ENCODE results near the gene CHST13.

CHST13 gene

GRCh38 chr3:126518779-126519177 lies 5.2 kb upstream of the CHST13 start:
- H3K4me3 ChIP-seq (ENCODE audit: low read length): no peak overlapping the region
- H3K27me3 ChIP-seq (ENCODE audit: insufficient read depth, low read length): peaks cover 15% of the 10 kb centered on the region
- no peak overlapping the region for H3K27ac ChIP-seq (ENCODE audit: low read depth, low read length)
- no peaks in the 10 kb centered on the region for H3K4me1 ChIP-seq (ENCODE audit: insufficient read depth, low read length)
- no peaks in the 10 kb centered on the region for H3K9me3 ChIP-seq (ENCODE audit: insufficient read depth, low read depth, low read length)
- H3K36me3 ChIP-seq (ENCODE audit: insufficient read depth, low read length): no peaks in the 10 kb centered on the region
- no peak overlapping the region for H3K9ac ChIP-seq (ENCODE audit: low read depth, low read length)
- WGBS: 68% methylated on average over 4 of the region's 4 CpGs

GRCh38 chr3:126519506-126520455 lies 4.2 kb upstream of the CHST13 start:
- WGBS: 95% methylated on average over 10 of the region's 10 CpGs
- no peak overlapping the region for H3K4me3 ChIP-seq (ENCODE audit: low read length)
- H3K27me3 ChIP-seq (ENCODE audit: insufficient read depth, low read length): peaks cover 24% of the 10 kb centered on the region

DNA sequence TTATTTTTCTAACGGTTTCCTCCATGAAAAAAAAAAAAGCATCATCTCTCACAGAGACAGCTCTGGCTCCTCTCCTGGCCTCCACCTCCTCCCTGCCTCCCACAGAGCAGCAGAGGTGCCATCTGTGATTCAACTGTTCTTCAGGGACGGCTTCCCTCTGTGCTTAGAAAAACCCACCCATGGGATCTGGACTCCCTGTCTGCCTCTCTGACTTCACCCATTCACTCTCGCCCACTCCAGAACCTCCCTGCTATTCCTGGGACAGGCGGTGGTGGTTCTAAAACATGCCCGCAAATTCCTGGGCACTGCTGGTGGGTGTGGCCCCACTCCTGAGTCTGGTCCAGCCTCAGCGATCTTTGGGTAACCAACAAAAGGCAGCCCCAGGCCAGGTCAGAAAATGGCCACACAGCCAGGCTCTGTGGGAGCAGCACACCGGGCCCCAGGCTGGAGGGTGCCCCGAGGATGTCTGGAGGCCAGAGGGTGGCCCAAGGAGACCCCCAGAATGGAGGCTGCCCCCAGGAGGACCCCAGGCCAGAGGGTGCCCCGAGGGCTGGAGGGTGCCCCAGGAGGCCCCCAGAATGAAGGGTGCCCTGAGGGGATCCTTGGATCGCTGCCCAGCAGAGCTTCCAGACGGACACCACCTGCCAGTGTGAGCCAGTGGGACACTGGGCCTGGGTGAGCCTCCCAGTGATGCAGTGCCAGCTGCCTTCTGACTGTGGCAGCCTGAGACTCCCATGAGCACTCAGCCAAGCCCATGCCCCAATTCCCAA lies 2.6 kb upstream of the CHST13 start:
- 93% methylated on average over 11 of the region's 11 CpGs for WGBS
- Histone ChIP-seq H3K4me3 (ENCODE audit: low read length) (no peak overlapping the region), H3K27ac (ENCODE audit: low read depth, low read length) (no peak overlapping the region), H3K36me3 (ENCODE audit: insufficient read depth, low read length) (no peaks in the 10 kb centered on the region), H3K27me3 (ENCODE audit: insufficient read depth, low read length) (peaks cover 34% of the 10 kb centered on the region), H3K4me1 (ENCODE audit: insufficient read depth, low read length) (no peaks in the 10 kb centered on the region), H3K9me3 (ENCODE audit: insufficient read depth, low read depth, low read length) (no peaks in the 10 kb centered on the region), H3K9ac (ENCODE audit: low read depth, low read length) (no peak overlapping the region)

More at GRCh38 chr3:126519506-126520455, 4.2 kb upstream of the CHST13 start:
- H3K4me1 ChIP-seq (ENCODE audit: insufficient read depth, low read length): no peaks in the 10 kb centered on the region
- H3K9ac ChIP-seq (ENCODE audit: low read depth, low read length): no peak overlapping the region
- no peaks in the 10 kb centered on the region for H3K36me3 ChIP-seq (ENCODE audit: insufficient read depth, low read length)
- no peaks in the 10 kb centered on the region for H3K9me3 ChIP-seq (ENCODE audit: insufficient read depth, low read depth, low read length)
- no peak overlapping the region for H3K27ac ChIP-seq (ENCODE audit: low read depth, low read length)

DNA sequence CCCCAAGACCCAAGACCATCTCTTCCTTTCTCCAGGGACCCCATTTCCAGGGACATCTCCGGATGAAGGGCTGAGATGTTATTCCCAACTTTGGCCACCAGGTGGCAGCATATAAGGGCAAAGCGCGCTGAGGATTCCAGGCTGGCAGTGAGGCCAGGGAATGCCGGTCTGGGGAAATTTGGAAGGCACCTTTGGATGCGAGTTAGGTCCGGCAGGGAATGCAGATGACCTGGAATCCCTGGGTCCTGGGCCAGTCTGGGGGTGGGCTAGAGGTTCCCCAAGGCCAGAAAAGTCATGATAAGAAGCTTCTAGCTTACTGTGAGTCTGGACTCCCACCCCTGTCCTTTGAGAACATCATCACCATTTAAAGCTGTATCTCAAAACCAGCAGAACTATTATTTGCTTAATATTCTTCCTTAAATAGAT lies 1.6 kb upstream of the CHST13 start:
- H3K36me3 ChIP-seq (ENCODE audit: insufficient read depth, low read length): no peaks in the 10 kb centered on the region
- H3K9me3 ChIP-seq (ENCODE audit: insufficient read depth, low read depth, low read length): no peaks in the 10 kb centered on the region
- no peak overlapping the region for H3K9ac ChIP-seq (ENCODE audit: low read depth, low read length)
- H3K4me1 ChIP-seq (ENCODE audit: insufficient read depth, low read length): no peaks in the 10 kb centered on the region
- no peak overlapping the region for H3K27ac ChIP-seq (ENCODE audit: low read depth, low read length)
- WGBS: 6% methylated on average over 6 of the region's 6 CpGs
- H3K4me3 ChIP-seq (ENCODE audit: low read length): no peak overlapping the region
- H3K27me3 ChIP-seq (ENCODE audit: insufficient read depth, low read length): peaks cover 34% of the 10 kb centered on the region

DNA sequence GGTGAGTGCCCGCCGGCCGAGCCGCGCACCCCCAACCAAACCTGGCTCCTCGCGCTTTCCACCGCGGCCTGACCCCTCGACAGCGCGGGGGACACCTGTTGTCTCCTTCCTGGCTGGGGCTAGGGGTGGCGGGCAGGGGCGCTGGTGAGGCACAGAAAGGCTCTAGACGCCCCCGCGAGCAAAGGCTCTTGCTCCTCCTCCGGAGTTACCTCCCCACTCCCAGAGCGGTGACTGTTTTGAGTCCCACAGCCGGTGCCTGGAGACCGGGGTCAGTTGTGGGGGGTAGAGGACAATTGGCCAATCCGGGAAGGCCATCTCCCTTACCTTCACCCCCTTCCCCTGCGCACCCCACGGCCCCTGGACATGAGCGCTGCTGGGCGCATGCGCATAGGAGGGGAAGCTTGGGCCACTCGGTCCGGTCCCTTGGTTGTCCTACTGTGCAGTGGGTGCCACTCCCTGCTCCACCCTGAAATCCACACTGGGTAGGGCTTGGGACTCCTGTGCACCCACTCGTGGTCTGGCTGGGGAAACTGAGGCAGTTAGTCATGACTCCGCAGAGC lies 554 bp downstream of the CHST13 start:
- H3K9ac ChIP-seq (ENCODE audit: low read depth, low read length): 0 out of 2 replicates have a peak overlapping the region, but pooled peaks have one; percentile 40
- H3K27me3 ChIP-seq (ENCODE audit: insufficient read depth, low read length): peaks cover 34% of the 10 kb centered on the region
- H3K9me3 ChIP-seq (ENCODE audit: insufficient read depth, low read depth, low read length): no peaks in the 10 kb centered on the region
- H3K4me3 ChIP-seq (ENCODE audit: low read length): peak overlapping the region; percentile 61
- no peak overlapping the region for H3K27ac ChIP-seq (ENCODE audit: low read depth, low read length)
- H3K36me3 ChIP-seq (ENCODE audit: insufficient read depth, low read length): no peaks in the 10 kb centered on the region
- H3K4me1 ChIP-seq (ENCODE audit: insufficient read depth, low read length): no peaks in the 10 kb centered on the region
- WGBS: 16% methylated on average over 26 of the region's 31 CpGs

DNA sequence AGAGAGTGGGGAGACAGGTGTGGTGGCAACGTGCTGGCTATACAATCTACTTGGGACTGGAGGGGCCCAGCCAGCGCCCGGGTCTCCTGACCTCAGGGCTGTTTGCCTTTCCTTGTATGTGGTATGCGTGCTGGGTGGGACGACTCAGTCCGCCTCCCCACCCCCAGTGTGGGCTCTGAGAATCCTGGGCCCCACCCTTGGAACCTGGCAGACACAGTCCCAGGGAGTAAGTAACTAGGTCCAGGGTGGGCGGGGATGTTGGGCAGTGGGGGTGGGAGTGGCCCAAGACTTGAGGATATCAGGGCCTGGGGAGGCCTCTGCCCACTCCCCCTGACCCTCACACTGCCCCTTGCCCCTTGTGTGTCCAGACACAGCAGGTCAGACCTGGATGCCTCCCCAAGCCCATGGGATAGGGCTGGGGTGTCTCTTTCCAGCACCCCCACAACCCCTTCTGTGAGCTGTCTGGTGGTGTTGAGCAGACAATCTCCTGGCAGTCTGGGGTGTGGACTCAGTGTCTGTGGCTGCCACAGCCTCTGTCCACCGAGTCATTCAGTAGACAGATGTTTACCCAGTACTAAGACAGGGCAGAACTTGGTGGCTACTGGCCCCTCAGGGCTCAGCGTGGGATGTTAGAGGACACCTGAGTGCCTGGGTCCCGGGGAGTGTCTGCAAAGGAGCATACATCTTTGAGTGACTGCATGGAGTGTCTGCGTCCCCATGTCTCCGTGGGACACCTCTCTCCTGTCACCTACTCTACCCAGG lies 1.3 kb downstream of the CHST13 start:
- no peak overlapping the region for H3K4me3 ChIP-seq (ENCODE audit: low read length)
- H3K27me3 ChIP-seq (ENCODE audit: insufficient read depth, low read length): peaks cover 34% of the 10 kb centered on the region
- H3K9ac ChIP-seq (ENCODE audit: low read depth, low read length): no peak overlapping the region
- no peaks in the 10 kb centered on the region for H3K4me1 ChIP-seq (ENCODE audit: insufficient read depth, low read length)
- H3K36me3 ChIP-seq (ENCODE audit: insufficient read depth, low read length): no peaks in the 10 kb centered on the region
- H3K9me3 ChIP-seq (ENCODE audit: insufficient read depth, low read depth, low read length): no peaks in the 10 kb centered on the region
- no peak overlapping the region for H3K27ac ChIP-seq (ENCODE audit: low read depth, low read length)
- 86% methylated on average over 12 of the region's 12 CpGs for WGBS

GRCh38 chr3:126525853-126526667 lies 2.1 kb downstream of the CHST13 start:
- Histone ChIP-seq H3K36me3 (ENCODE audit: insufficient read depth, low read length) (no peaks in the 10 kb centered on the region), H3K27me3 (ENCODE audit: insufficient read depth, low read length) (peaks cover 34% of the 10 kb centered on the region), H3K9ac (ENCODE audit: low read depth, low read length) (no peak overlapping the region), H3K4me1 (ENCODE audit: insufficient read depth, low read length) (no peaks in the 10 kb centered on the region), H3K4me3 (ENCODE audit: low read length) (no peak overlapping the region), H3K9me3 (ENCODE audit: insufficient read depth, low read depth, low read length) (no peaks in the 10 kb centered on the region), H3K27ac (ENCODE audit: low read depth, low read length) (no peak overlapping the region)
- WGBS: 92% methylated on average over 8 of the region's 8 CpGs

GRCh38 chr3:126526668-126527005 lies 2.7 kb downstream of the CHST13 start:
- 89% methylated on average over 7 of the region's 7 CpGs for WGBS
- H3K4me1 ChIP-seq (ENCODE audit: insufficient read depth, low read length): no peaks in the 10 kb centered on the region
- H3K27ac ChIP-seq (ENCODE audit: low read depth, low read length): no peak overlapping the region

GRCh38 chr3:126527006-126527405 lies 3.1 kb downstream of the CHST13 start:
- H3K27me3 ChIP-seq (ENCODE audit: insufficient read depth, low read length): peaks cover 34% of the 10 kb centered on the region
- 88% methylated on average over 7 of the region's 7 CpGs for WGBS
- no peaks in the 10 kb centered on the region for H3K36me3 ChIP-seq (ENCODE audit: insufficient read depth, low read length)
- no peak overlapping the region for H3K9ac ChIP-seq (ENCODE audit: low read depth, low read length)
- no peak overlapping the region for H3K4me3 ChIP-seq (ENCODE audit: low read length)
- no peaks in the 10 kb centered on the region for H3K4me1 ChIP-seq (ENCODE audit: insufficient read depth, low read length)
- no peak overlapping the region for H3K27ac ChIP-seq (ENCODE audit: low read depth, low read length)
- H3K9me3 ChIP-seq (ENCODE audit: insufficient read depth, low read depth, low read length): no peaks in the 10 kb centered on the region

More at GRCh38 chr3:126526668-126527005, 2.7 kb downstream of the CHST13 start:
- Histone ChIP-seq H3K4me3 (ENCODE audit: low read length) (no peak overlapping the region), H3K36me3 (ENCODE audit: insufficient read depth, low read length) (no peaks in the 10 kb centered on the region), H3K9me3 (ENCODE audit: insufficient read depth, low read depth, low read length) (no peaks in the 10 kb centered on the region), H3K27me3 (ENCODE audit: insufficient read depth, low read length) (peaks cover 34% of the 10 kb centered on the region), H3K9ac (ENCODE audit: low read depth, low read length) (no peak overlapping the region)

Data from HUES64 (cell line).